H9 (cell line): ENCODE results near the gene LAMTOR5. TPM values are rescaled to one million over a fixed set of nuclear protein-coding genes. Genes with fewer than 3 reads are reported as not detected.

Experiments
- DNase-seq: peaks from one replicate; pipeline ENCODE4 v3.0.0-alpha.2; 2017
- H2AFZ ChIP-seq: one replicate; pipeline ENCODE4 v1.6.1; 2013; ENCODE audit warnings: mild to moderate bottlenecking, low read length, control low read depth, moderate library complexity
- H2AK5ac ChIP-seq: 2 replicates; pipeline ENCODE4 v1.6.1; 2013; ENCODE audit warnings: low read length, control low read depth, mixed read lengths; ENCODE audit not compliant: insufficient read length
- H2BK120ac ChIP-seq: one replicate; pipeline ENCODE4 v1.6.1; 2013; ENCODE audit warnings: low read depth, mild to moderate bottlenecking, low read length, control low read depth, inconsistent platforms; ENCODE audit not compliant: poor library complexity, severe bottlenecking
- H2BK12ac ChIP-seq: 2 replicates; pipeline ENCODE4 v1.6.1; 2013; ENCODE audit warnings: low read length, control low read depth, mixed read lengths, low read depth; ENCODE audit not compliant: insufficient read length
- H2BK15ac ChIP-seq: 2 replicates; pipeline ENCODE4 v1.6.1; 2013; ENCODE audit warnings: low read depth, low read length, control low read depth
- H2BK20ac ChIP-seq: one replicate; pipeline ENCODE4 v1.6.1; 2013; ENCODE audit warnings: low read depth, mild to moderate bottlenecking, low read length, control low read depth, inconsistent platforms; ENCODE audit not compliant: poor library complexity, severe bottlenecking
- H2BK5ac ChIP-seq: 2 replicates; pipeline ENCODE4 v1.6.1; 2013; ENCODE audit warnings: low read length, control low read depth, mixed read lengths; ENCODE audit not compliant: insufficient read length
- H3K14ac ChIP-seq: 2 replicates; pipeline ENCODE4 v1.6.1; 2013; ENCODE audit warnings: low read length, control low read depth; ENCODE audit not compliant: insufficient read depth
- H3K18ac ChIP-seq: 2 replicates; pipeline ENCODE4 v1.6.1; 2013; ENCODE audit warnings: low read depth, mild to moderate bottlenecking, mixed read lengths, low read length, control low read depth; ENCODE audit not compliant: insufficient read length
- H3K23ac ChIP-seq: 2 replicates; pipeline ENCODE4 v1.6.1; 2013; ENCODE audit warnings: low read length, control low read depth, mixed read lengths, low read depth; ENCODE audit not compliant: insufficient read length
- H3K23me2 ChIP-seq: 2 replicates; pipeline ENCODE4 v1.6.1; 2013; ENCODE audit warnings: low read depth, mild to moderate bottlenecking, mixed read lengths, low read length, control low read depth; ENCODE audit not compliant: insufficient read length, poor library complexity, severe bottlenecking
- H3K27ac ChIP-seq: 2 replicates; pipeline ENCODE4 v1.5.1; 2013; ENCODE audit warnings: low read length, control low read depth, mixed read lengths, low read depth; ENCODE audit not compliant: insufficient read length
- H3K27me3 ChIP-seq: 2 replicates; pipeline ENCODE4 v1.6.1; 2013; ENCODE audit warnings: low read length, control low read depth, inconsistent platforms; ENCODE audit not compliant: insufficient read depth
- H3K4ac ChIP-seq: 2 replicates; pipeline ENCODE4 v1.6.1; 2013; ENCODE audit warnings: low read depth, mild to moderate bottlenecking, control low read depth, inconsistent platforms, low read length, moderate library complexity
- H3K4me1 ChIP-seq: 2 replicates; pipeline ENCODE4 v1.6.1; 2013; ENCODE audit warnings: low read length, control low read depth, inconsistent platforms; ENCODE audit not compliant: insufficient read depth
- H3K4me2 ChIP-seq: 2 replicates; pipeline ENCODE4 v1.6.1; 2013; ENCODE audit warnings: low read length, control low read depth, mixed read lengths; ENCODE audit not compliant: insufficient read length, insufficient read depth
- H3K56ac ChIP-seq: 2 replicates; pipeline ENCODE4 v1.6.1; 2013; ENCODE audit warnings: low read depth, mild to moderate bottlenecking, mixed read lengths, low read length, control low read depth; ENCODE audit not compliant: insufficient read length
- H3K79me1 ChIP-seq: 2 replicates; pipeline ENCODE4 v1.6.1; 2013; ENCODE audit warnings: low read depth, mild to moderate bottlenecking, moderate library complexity, low read length, control low read depth, inconsistent platforms; ENCODE audit not compliant: insufficient read depth, poor library complexity, severe bottlenecking
- H3K79me2 ChIP-seq: 2 replicates; pipeline ENCODE4 v1.6.1; 2013; ENCODE audit warnings: low read length, control low read depth, inconsistent platforms; ENCODE audit not compliant: insufficient read depth
- H3K9ac ChIP-seq: 2 replicates; pipeline ENCODE4 v1.6.1; 2013; ENCODE audit warnings: low read length, control low read depth, mixed read lengths; ENCODE audit not compliant: insufficient read length; ENCODE audit errors: extremely low read depth
- H3K9me3 ChIP-seq: one replicate; pipeline ENCODE4 v1.6.1; 2013; ENCODE audit warnings: low read depth, low read length, inconsistent platforms; ENCODE audit not compliant: control insufficient read depth
- H3T11ph ChIP-seq: one replicate; pipeline ENCODE4 v1.6.1; 2013; ENCODE audit warnings: mild to moderate bottlenecking, low read length, control low read depth, inconsistent platforms
- H4K20me1 ChIP-seq: one replicate; pipeline ENCODE4 v1.6.1; 2013; ENCODE audit not compliant: control insufficient read depth, insufficient read length, insufficient read depth
- H4K5ac ChIP-seq: 2 replicates; pipeline ENCODE4 v1.6.1; 2013; ENCODE audit warnings: low read depth, mild to moderate bottlenecking, mixed read lengths, low read length, control low read depth; ENCODE audit not compliant: insufficient read length
- H4K8ac ChIP-seq: replicated peaks from 2 replicates; pipeline ENCODE4 v1.6.1; 2013; ENCODE audit warnings: low read length, control low read depth, mixed read lengths, low read depth; ENCODE audit not compliant: insufficient read length
- H4K91ac ChIP-seq: 2 replicates; pipeline ENCODE4 v1.6.1; 2013; ENCODE audit warnings: low read depth, mild to moderate bottlenecking, moderate library complexity, mixed read lengths, low read length, control low read depth; ENCODE audit not compliant: insufficient read length
- H3K27ac Mint-ChIP-seq, 3 experiments: 2 replicates in 2 of 3; 3 replicates in 1 of 3; pipeline ENCODE4 v1.8.0; 2020 to 2021; ENCODE audit warnings: mixed read lengths in 3 of 3, mild to moderate bottlenecking in 1 of 3, moderate library complexity in 1 of 3
- H3K27me3 Mint-ChIP-seq: 2 replicates; pipeline ENCODE4 v1.8.0; 2021; ENCODE audit warnings: low read depth, mild to moderate bottlenecking, moderate library complexity, mixed read lengths
- H3K36me3 Mint-ChIP-seq, 3 experiments: 2 replicates in 2 of 3; 3 replicates in 1 of 3; pipeline ENCODE4 v1.8.0; 2020 to 2021; ENCODE audit warnings: low read depth in 3 of 3, mixed read lengths in 3 of 3; ENCODE audit not compliant: insufficient read depth in 1 of 3
- H3K4me1 Mint-ChIP-seq, 2 experiments: 2 replicates each; pipeline ENCODE4 v1.8.0; 2020; ENCODE audit warnings: mixed read lengths in 2 of 2
- H3K4me3 Mint-ChIP-seq, 2 experiments: 2 replicates in 1 of 2; 3 replicates in 1 of 2; pipeline ENCODE4 v1.8.0; 2020 to 2021; ENCODE audit warnings: mild to moderate bottlenecking in 2 of 2, mixed read lengths in 2 of 2, moderate library complexity in 1 of 2
- H3K9me3 Mint-ChIP-seq, 2 experiments: 2 replicates in 1 of 2; 3 replicates in 1 of 2; pipeline ENCODE4 v1.8.0; 2020; ENCODE audit warnings: mild to moderate bottlenecking in 2 of 2, mixed read lengths in 2 of 2, moderate library complexity in 1 of 2
- CTCF ChIP-seq: fragments of 200-600 bp; sonication (generic); conservative IDR thresholded peaks from 3 replicates; pipeline ENCODE4 v1.8.0; 2021; ENCODE audit warnings: antibody characterized with exemption, mild to moderate bottlenecking
- WGBS: extraction: QIAGEN DNeasy Blood & Tissue Kit; methylation state at CpG from one replicate; pipeline ENCODE4 v1.1.7; 2013; ENCODE audit warnings: missing lambda C conversion rate, low lambda C conversion rate, mixed read lengths; ENCODE audit not compliant: insufficient read length; ENCODE audit errors: extremely low coverage; 5-methylcytosine and 5-hydroxymethylcytosine counted together
- total RNA-seq: library from RNA; stranded (reverse); gene quantifications from 2 replicates; pipeline ENCODE4 v1.2.1, GENCODE V29; 2021

LAMTOR5 gene
- total RNA-seq, 1 experiment from 2014 or later, result 108 TPM

GRCh38 chr1:110385369-110385768, 22.1 kb downstream of the LAMTOR5 start:
- Histone ChIP-seq H2BK120ac (no peak overlapping the region), H4K8ac (no peak overlapping the region), H3K4me2 (no peak overlapping the region), H4K20me1 (no peaks in the 10 kb centered on the region), H2BK12ac (no peak overlapping the region), H2AFZ (no peak overlapping the region), H3K27me3 (no peaks in the 10 kb centered on the region), H2BK15ac (no peak overlapping the region), H3K56ac (no peak overlapping the region), H3K79me2 (no peaks in the 10 kb centered on the region), H2BK5ac (no peak overlapping the region), H4K91ac (no peak overlapping the region), H3K79me1 (no peaks in the 10 kb centered on the region), H2AK5ac (no peak overlapping the region), H4K5ac (no peak overlapping the region), H3K9me3 (no peaks in the 10 kb centered on the region), H3K14ac (no peak overlapping the region), H3K23ac (no peak overlapping the region), H3K9ac (no peak overlapping the region), H3K4me1 (no peaks in the 10 kb centered on the region), H3T11ph (no peak overlapping the region), H3K4ac (no peak overlapping the region), H2BK20ac (no peak overlapping the region), H3K27ac (no peak overlapping the region), H3K23me2 (no peaks in the 10 kb centered on the region), H3K18ac (no peak overlapping the region)
- Mint-ChIP-seq H3K36me3 (no peaks in the 10 kb centered on the region; a peak in 3 of 7 replicates), H3K9me3 (no peaks in the 10 kb centered on the region), H3K27ac (no peak overlapping the region), H3K27me3 (no peaks in the 10 kb centered on the region), H3K4me3 (no peak overlapping the region), H3K4me1 (peaks cover 7 to 9% of the 10 kb centered on the region in 2 experiments)
- no peak for DNase-seq
- WGBS, result no CpG with 5 or more reads among the region's 1 CpG
- no peak for TF ChIP-seq CTCF
